CD4-positive, alpha-beta T cell (primary cell): Measurements from ENCODE around the gene LPP. TPM values are rescaled to one million over a fixed set of nuclear protein-coding genes. Genes with fewer than 3 reads are reported as not detected.

Source experiments
- ATAC-seq: fragments of 200-7000 bp; cut with Tn5 transposase; one replicate; pipeline ENCODE4 v1.10.0; 2022; ENCODE audit warnings: mild to moderate bottlenecking; ENCODE audit not compliant: poor library complexity
- CTCF ChIA-PET: fragments of 350-600 bp; sonication (Branson Sonifier 250); formaldehyde crosslinking; loops from one replicate; lab custom pipeline; 2021; ENCODE audit warnings: antibody characterized with exemption, inconsistent platforms; lab: Charles Lee
- POLR2A ChIA-PET: fragments of 350-600 bp; sonication (Branson Sonifier 250); formaldehyde crosslinking; loops from one replicate; lab custom pipeline; 2021; ENCODE audit warnings: antibody characterized with exemption, inconsistent platforms; lab: Charles Lee
- DNase-seq, 14 experiments: peaks; one replicate each; pipeline ENCODE4 v3.0.0-alpha.2; 2013 to 2020; ENCODE audit warnings: mixed read lengths in 2 of 14
- H3K27ac ChIP-seq, 2 donors: one replicate each; pipeline versions ENCODE4 v1.5.1 to v1.7.0; 2013; ENCODE audit warnings: low read length in 2 of 2, low read depth in 1 of 2, mild to moderate bottlenecking in 1 of 2
- H3K27me3 ChIP-seq, 2 experiments: 1 replicate in 1 of 2; 2 replicates in 1 of 2; pipeline versions ENCODE4 v1.6.1 to v1.7.0; 2013; ENCODE audit warnings: low read length in 2 of 2, control low read depth in 1 of 2, mild to moderate bottlenecking in 1 of 2, moderate library complexity in 1 of 2; ENCODE audit not compliant: insufficient read depth in 2 of 2, control insufficient read depth in 1 of 2
- H3K36me3 ChIP-seq: one replicate; pipeline ENCODE4 v1.6.1; 2013; ENCODE audit warnings: low read length, control low read depth; ENCODE audit not compliant: insufficient read depth
- H3K4me1 ChIP-seq: one replicate; pipeline ENCODE4 v1.6.1; 2013; ENCODE audit warnings: low read length, control low read depth; ENCODE audit not compliant: insufficient read depth
- H3K4me3 ChIP-seq: one replicate; pipeline ENCODE4 v1.5.1; 2013; ENCODE audit warnings: mild to moderate bottlenecking, low read length, moderate library complexity
- H3K9me3 ChIP-seq, 2 experiments: 1 replicate in 1 of 2; 2 replicates in 1 of 2; pipeline versions ENCODE4 v1.6.1 to v1.7.0; 2013; ENCODE audit warnings: low read length in 2 of 2, mild to moderate bottlenecking in 2 of 2, control low read depth in 1 of 2, moderate library complexity in 1 of 2; ENCODE audit not compliant: control insufficient read depth in 1 of 2, insufficient read depth in 1 of 2
- H3K27ac Mint-ChIP-seq: one replicate; pipeline ENCODE4 v1.8.0; 2020; ENCODE audit warnings: mixed read lengths
- H3K27me3 Mint-ChIP-seq: one replicate; pipeline ENCODE4 v1.8.0; 2021; ENCODE audit warnings: mixed read lengths
- H3K36me3 Mint-ChIP-seq: one replicate; pipeline ENCODE4 v1.8.0; 2021; ENCODE audit warnings: low read depth, mixed read lengths
- H3K4me1 Mint-ChIP-seq: one replicate; pipeline ENCODE4 v1.8.0; 2021; ENCODE audit warnings: low read depth, mixed read lengths
- H3K4me3 Mint-ChIP-seq: one replicate; pipeline ENCODE4 v1.8.0; 2020; ENCODE audit warnings: mild to moderate bottlenecking, mixed read lengths
- H3K9me3 Mint-ChIP-seq: one replicate; pipeline ENCODE4 v1.8.0; 2020; ENCODE audit warnings: mixed read lengths
- intact Hi-C, 2 experiments: fragments of 100-400 bp; cut with DNase I in 1 of 2; cut with micrococcal nuclease in 1 of 2; formaldehyde crosslinking; loops; one replicate each; pipeline versions ENCODE4 v1.15.1 to v1.9.0; 2023 to 2025; cut with DNase I, micrococcal nuclease
- total RNA-seq, 174 experiments: library from RNA in 2 of 174; stranded (reverse) in 2 of 174; gene quantifications; one replicate each; pipeline ENCODE4 v1.2.3 and lab custom pipeline; 2021 to 2026
- TF ChIP-seq, protein P1 (sequence below): fragments of 200-600 bp; IDR thresholded peaks from one replicate; pipeline ENCODE4 v1.8.0; 2022; ENCODE audit warnings: antibody characterized with exemption, mild to moderate bottlenecking

The LPP gene
- total RNA-seq, 2 experiments from 2014 or later = 45.6 to 45.9 TPM

DNA sequence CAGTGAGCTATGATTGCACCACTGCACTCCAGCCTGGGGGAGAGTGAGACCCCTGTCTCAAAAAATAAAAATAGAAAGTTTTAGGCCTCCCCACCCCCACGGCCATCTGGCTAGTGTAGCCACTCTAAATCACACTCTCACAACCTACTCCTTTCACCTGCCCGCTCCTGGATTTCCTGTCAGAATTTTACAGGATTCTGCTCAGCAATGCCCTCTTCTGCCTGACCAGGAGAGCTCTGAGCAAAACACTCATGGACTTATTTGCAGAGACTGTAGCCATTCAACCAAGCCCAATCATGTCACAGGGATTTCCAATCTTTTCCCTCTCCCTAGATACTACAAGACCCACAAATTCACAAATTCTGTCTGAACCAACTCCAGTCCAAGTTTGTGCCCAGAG lies 775.2 kb downstream of the LPP start:
- H3K4me1 ChIP-seq = no peaks in the 10 kb centered on the region
- POLR2A ChIA-PET = no interaction called here
- DNase-seq = no peak
- no peaks in the 10 kb centered on the region for H3K4me1 Mint-ChIP-seq
- H3K36me3 ChIP-seq = no peaks in the 10 kb centered on the region
- TF ChIP-seq, protein P1, sequence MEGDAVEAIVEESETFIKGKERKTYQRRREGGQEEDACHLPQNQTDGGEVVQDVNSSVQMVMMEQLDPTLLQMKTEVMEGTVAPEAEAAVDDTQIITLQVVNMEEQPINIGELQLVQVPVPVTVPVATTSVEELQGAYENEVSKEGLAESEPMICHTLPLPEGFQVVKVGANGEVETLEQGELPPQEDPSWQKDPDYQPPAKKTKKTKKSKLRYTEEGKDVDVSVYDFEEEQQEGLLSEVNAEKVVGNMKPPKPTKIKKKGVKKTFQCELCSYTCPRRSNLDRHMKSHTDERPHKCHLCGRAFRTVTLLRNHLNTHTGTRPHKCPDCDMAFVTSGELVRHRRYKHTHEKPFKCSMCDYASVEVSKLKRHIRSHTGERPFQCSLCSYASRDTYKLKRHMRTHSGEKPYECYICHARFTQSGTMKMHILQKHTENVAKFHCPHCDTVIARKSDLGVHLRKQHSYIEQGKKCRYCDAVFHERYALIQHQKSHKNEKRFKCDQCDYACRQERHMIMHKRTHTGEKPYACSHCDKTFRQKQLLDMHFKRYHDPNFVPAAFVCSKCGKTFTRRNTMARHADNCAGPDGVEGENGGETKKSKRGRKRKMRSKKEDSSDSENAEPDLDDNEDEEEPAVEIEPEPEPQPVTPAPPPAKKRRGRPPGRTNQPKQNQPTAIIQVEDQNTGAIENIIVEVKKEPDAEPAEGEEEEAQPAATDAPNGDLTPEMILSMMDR = no peak
- no peak overlapping the region for H3K27ac ChIP-seq
- no peak overlapping the region for H3K4me3 Mint-ChIP-seq
- no peaks in the 10 kb centered on the region for H3K27me3 ChIP-seq
- CTCF ChIA-PET = no interaction called here
- H3K9me3 Mint-ChIP-seq = no peaks in the 10 kb centered on the region
- no peak overlapping the region for H3K4me3 ChIP-seq
- H3K36me3 Mint-ChIP-seq = no peaks in the 10 kb centered on the region
- H3K9me3 ChIP-seq = no peaks in the 10 kb centered on the region
- no peak for ATAC-seq
- no peaks in the 10 kb centered on the region for H3K27me3 Mint-ChIP-seq
- no peak overlapping the region for H3K27ac Mint-ChIP-seq
- intact Hi-C loops = no loop called here

DNA sequence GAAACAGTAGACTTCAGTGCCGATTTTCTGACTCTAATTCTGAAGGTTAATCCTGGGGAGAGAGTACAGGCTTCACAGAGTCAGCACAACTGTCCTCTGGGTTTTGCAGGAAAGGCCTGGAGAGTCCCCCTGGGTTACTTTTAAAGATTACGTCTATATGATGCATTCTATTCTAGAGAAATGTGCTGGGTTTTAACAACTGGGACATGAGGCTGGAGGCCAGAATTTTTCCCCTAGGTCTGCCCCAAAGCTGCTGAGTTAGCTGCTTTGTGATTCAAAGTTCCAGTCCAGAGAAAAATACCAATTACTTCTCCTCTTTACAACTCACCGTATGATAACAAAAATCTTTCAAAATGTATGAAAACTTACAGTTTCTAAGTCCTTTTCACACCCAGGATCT lies 777.1 kb downstream of the LPP start:
- H3K36me3 Mint-ChIP-seq = no peaks in the 10 kb centered on the region
- no peak overlapping the region for H3K27ac Mint-ChIP-seq
- POLR2A ChIA-PET = no interaction called here
- CTCF ChIA-PET = no interaction called here
- no peaks in the 10 kb centered on the region for H3K4me1 ChIP-seq
- intact Hi-C loops = no loop called here
- H3K9me3 Mint-ChIP-seq = no peaks in the 10 kb centered on the region
- H3K27ac ChIP-seq = no peak overlapping the region
- H3K4me3 ChIP-seq = no peak overlapping the region
- no peak for DNase-seq
- H3K4me1 Mint-ChIP-seq = no peaks in the 10 kb centered on the region
- H3K4me3 Mint-ChIP-seq = no peak overlapping the region
- ATAC-seq = no peak
- TF ChIP-seq, protein P1 = no peak
- no peaks in the 10 kb centered on the region for H3K9me3 ChIP-seq
- H3K36me3 ChIP-seq = no peaks in the 10 kb centered on the region
- H3K27me3 Mint-ChIP-seq = no peaks in the 10 kb centered on the region
- no peaks in the 10 kb centered on the region for H3K27me3 ChIP-seq

DNA sequence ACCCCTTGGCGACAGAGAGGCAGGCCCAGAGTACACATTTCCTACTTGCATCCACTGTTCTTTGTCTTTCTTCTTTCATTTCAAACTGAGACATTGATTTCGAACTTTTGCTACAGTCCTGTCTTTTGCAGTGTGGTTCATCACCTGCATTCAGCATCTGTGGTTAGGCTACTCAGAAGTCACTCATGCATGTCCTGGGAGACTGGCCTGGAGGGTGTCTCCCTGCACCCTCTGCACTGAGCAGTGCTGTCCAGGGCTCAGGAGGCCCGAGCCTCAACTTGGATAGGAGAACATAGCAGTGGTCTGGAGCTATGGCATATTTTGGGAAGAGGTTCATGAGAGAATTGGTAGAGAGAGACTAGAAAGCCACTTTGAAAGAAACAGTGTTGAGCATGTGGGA lies 777.6 kb downstream of the LPP start:
- POLR2A ChIA-PET = no interaction called here
- CTCF ChIA-PET = no interaction called here
- intact Hi-C loops = no loop called here

More for the DNA sequence above, 777.6 kb downstream of the LPP start:
- no peak overlapping the region for H3K4me3 ChIP-seq
- no peaks in the 10 kb centered on the region for H3K9me3 Mint-ChIP-seq
- no peaks in the 10 kb centered on the region for H3K4me1 ChIP-seq
- H3K27ac ChIP-seq = no peak overlapping the region
- H3K36me3 ChIP-seq = no peaks in the 10 kb centered on the region
- no peaks in the 10 kb centered on the region for H3K27me3 Mint-ChIP-seq
- TF ChIP-seq, protein P1 = no peak
- no peak overlapping the region for H3K27ac Mint-ChIP-seq
- no peak for DNase-seq
- no peaks in the 10 kb centered on the region for H3K9me3 ChIP-seq
- no peak for ATAC-seq
- H3K27me3 ChIP-seq = no peaks in the 10 kb centered on the region
- H3K4me1 Mint-ChIP-seq = no peaks in the 10 kb centered on the region
- no peak overlapping the region for H3K4me3 Mint-ChIP-seq
- no peaks in the 10 kb centered on the region for H3K36me3 Mint-ChIP-seq
